ENCODE data around the gene FMNL1. TPM values are rescaled to one million over a fixed set of nuclear protein-coding genes. Genes with fewer than 3 reads are reported as not detected.
"Not testable (repeated sequence)": the region's sequence is repeated elsewhere in the genome, so short reads cannot be mapped to it uniquely, and the experiment has no call there.

FMNL1 gene
- polyA plus RNA-seq, 3 donors from 2014 or later = 17.6 to 66.7 (median 25.3) TPM

DNA sequence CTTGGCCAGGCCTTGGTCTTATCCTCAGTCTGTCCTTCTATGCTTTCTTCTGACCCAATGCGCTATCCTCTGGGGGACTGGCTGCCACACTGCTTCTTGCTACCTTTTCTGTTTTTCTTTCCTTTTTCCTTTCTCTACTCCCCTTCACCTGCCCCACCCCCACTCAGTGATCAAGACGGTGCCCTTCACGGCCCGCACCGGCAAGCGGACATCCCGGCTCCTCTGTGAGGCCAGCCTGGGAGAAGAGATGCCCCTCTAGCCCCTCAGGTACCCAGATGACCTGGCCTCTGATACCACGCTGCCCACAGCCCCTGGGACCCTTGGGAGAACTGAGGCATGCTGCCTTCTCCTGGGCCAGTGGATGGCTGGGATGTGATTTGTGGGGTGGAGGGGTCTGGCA is 24.7 kb downstream of the FMNL1 start:
- peaks cover 7 to 22% (median 9%) of the 10 kb centered on the region in 3 donors for H3K36me3 Mint-ChIP-seq
- DNase-seq = no peak
- peaks cover 6 to 12% (median 10%) of the 10 kb centered on the region in 3 donors for H3K27me3 Mint-ChIP-seq (ENCODE audit: low read depth in 3 of 3)
- no peaks in the 10 kb centered on the region for H3K9me3 Mint-ChIP-seq
- H3K4me3 Mint-ChIP-seq = peak overlapping the region in 4 of 5 donors; percentile 57 to 84 (median 67)
- H3K27ac Mint-ChIP-seq = peak overlapping the region; percentile 46 to 96 (median 92)
- H3K4me1 Mint-ChIP-seq = peaks cover 33 to 38% of the 10 kb centered on the region in 2 donors

DNA sequence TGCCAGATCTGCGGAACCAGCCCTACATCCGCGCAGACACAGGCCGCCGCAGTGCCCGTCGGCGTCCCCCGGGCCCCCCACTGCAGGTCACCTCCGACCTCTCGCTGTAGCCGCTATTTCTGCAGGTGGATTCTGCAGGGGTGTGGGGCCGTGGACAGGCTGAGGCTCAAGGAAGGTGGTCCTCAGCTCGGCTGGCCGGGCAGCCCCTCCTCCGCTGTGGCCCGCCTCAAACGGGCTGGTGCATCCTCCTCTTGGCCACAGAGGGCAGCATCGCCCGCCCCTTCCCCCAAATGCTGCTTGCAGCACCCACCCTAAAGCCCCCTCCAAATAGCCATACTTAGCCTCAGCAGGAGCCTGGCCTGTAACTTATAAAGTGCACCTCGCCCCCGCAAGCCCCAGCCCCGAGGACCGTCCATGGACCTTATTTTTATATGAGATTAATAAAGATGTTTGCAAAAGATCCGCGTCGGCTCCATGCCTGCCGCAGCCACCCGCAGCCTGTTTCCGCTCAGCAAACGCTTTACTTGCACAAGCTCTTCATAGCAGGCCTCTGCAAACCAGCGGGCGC is 25.3 kb downstream of the FMNL1 start:
- peaks cover 6 to 12% (median 10%) of the 10 kb centered on the region in 3 donors for H3K27me3 Mint-ChIP-seq (ENCODE audit: low read depth in 3 of 3)
- peak overlapping the region; percentile 84 to 96 (median 90) for H3K27ac Mint-ChIP-seq
- H3K4me1 Mint-ChIP-seq = peaks cover 37 to 39% of the 10 kb centered on the region in 2 donors
- peak overlapping the region; percentile 73 to 85 (median 84) for H3K4me3 Mint-ChIP-seq
- peaks cover 7 to 22% (median 9%) of the 10 kb centered on the region in 3 donors for H3K36me3 Mint-ChIP-seq
- DNase-seq = peak in 1 of 3 donors; percentile 30
- H3K9me3 Mint-ChIP-seq = no peaks in the 10 kb centered on the region

DNA sequence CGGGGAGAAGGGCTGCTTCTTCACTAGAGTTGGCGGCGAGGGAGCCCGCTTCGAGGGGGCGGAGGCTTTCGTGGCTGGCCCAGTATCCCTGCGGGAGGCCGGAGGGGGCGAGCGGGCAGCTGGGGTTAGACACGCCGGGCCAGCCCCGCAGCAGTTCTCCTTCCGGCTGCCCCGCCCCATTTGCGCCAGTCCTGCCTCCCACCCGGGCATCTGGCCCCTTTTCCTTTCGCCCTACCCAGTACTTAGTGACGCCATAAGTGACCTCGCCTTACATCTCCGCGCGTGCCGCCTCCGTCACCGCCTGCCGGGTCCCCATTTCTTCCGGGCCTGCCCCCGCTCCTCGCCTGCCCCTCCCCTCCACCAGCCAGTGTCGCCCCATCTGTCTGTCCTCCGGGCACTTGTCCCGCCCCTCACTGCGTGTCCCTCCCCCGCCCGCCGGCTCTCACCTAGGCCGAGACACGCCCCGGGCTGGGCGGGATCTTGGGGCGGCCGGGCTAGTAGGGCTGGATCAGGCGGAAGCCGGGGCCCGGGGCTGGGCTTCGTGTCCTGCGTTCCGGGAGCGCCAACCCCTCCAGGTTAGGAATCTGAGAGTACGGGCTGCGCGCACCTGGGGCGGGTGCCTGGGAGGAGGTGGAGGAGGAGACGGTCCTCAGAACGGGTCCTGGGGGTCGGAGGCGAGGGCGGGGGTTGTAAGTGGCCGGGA is 25.9 kb downstream of the FMNL1 start:
- peak; percentile 94 to 95 (median 94) for DNase-seq
- H3K27me3 Mint-ChIP-seq (ENCODE audit: low read depth in 3 of 3) = peaks cover 6 to 12% (median 10%) of the 10 kb centered on the region in 3 donors
- peak overlapping the region; percentile 73 to 85 (median 84) for H3K4me3 Mint-ChIP-seq
- H3K9me3 Mint-ChIP-seq = no peaks in the 10 kb centered on the region
- peak overlapping the region; percentile 84 to 96 (median 90) for H3K27ac Mint-ChIP-seq
- peaks cover 2 to 18% (median 8%) of the 10 kb centered on the region in 3 donors for H3K36me3 Mint-ChIP-seq
- peaks cover 43 to 45% of the 10 kb centered on the region in 2 donors for H3K4me1 Mint-ChIP-seq

DNA sequence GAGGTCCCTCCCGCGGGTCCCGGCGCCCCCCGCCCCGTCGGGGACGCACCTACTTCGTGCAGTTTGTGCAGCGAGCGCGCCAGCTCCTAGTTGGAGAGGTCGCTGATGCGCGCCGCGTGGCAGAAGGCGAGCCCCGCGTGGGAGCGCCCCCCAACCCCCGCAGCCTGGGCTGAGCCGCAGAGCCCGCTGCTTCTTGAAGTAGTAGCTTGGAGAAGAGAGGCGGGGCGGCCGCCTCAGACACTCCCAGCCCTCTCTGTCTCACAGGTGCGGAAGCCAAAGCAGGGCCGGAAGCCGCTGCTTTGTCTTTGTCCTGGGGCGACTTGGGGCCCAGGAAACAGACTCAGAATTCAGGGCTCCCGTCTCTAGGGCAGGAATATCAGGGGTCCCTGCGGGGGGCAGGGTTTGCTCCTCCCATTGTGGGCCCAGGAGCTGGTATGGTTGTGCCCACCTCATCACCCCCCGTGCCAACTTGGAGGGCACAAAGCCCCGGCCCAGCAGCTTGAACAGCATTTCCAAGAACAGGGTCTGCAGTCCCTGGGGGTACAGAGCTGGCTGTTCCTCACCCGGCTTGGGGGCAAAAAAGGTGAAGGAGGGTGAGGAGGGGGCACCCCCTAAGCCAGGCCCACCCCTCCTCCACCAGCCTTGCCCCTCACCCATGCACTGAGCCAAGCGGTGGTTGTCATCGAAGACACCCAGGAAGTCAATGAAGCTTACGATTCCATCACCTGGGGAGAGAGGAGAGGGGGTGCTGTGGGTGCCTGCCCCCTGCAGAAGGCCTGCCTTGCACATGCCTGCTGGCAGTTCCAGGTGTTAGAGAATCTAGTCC is 26.7 kb downstream of the FMNL1 start:
- H3K4me3 Mint-ChIP-seq = peak overlapping the region; percentile 53 to 85 (median 73)
- no peaks in the 10 kb centered on the region for H3K9me3 Mint-ChIP-seq
- DNase-seq = peak; percentile 70 to 77 (median 73)
- peaks cover 6 to 12% (median 8%) of the 10 kb centered on the region in 3 donors for H3K27me3 Mint-ChIP-seq (ENCODE audit: low read depth in 3 of 3)
- peaks cover 50 to 51% of the 10 kb centered on the region in 2 donors for H3K4me1 Mint-ChIP-seq
- H3K36me3 Mint-ChIP-seq = peaks cover 0 to 14% (median 6%) of the 10 kb centered on the region in 3 donors
- peak overlapping the region; percentile 89 to 95 (median 91) for H3K27ac Mint-ChIP-seq

DNA sequence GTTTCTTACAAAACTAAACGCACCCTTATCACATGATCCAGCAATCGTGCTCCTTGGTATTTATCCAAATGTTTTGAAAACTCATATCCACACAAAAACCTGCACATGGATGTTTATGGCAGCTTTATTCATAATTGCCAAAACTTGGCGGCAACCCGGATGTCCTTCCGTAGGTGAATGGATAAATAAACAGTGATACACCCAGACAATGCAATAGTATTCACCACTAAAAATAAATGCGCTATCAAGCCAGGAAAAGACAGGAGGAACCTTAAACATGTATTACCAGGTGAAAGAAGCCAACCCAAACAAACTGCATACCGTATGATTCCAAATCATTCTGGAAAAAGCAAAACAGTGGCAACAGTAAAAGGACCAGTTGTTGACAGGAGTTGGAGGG is 30.2 kb downstream of the FMNL1 start:
- peaks cover 36 to 37% of the 10 kb centered on the region in 2 donors for H3K4me1 Mint-ChIP-seq
- no peak overlapping the region for H3K4me3 Mint-ChIP-seq

DNA sequence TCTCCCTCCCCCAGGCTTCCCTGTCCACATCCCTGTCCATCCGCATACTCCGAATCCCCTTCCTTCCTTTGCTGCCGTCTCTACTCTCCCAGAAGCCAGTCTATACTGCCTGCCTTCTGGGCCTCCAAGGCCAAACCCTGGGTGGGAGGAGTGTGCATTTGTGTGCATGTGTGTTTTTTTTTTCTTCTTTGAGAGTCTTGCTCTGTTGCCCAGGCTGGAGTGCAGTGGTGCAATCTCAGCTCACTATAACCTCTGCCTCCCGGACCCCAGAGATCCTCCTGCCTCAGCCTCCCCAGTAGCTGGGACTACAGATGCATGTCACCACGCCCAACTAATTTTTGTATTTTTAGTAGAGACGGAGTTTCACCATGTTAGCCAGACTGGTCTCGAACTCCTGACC is 31.6 kb downstream of the FMNL1 start:
- H3K4me3 Mint-ChIP-seq; H3K36me3 Mint-ChIP-seq; DNase-seq; H3K9me3 Mint-ChIP-seq; H3K27me3 Mint-ChIP-seq (ENCODE audit: low read depth in 3 of 3): not testable (repeated sequence)
- Mint-ChIP-seq H3K4me1 (peaks cover 27 to 30% of the 10 kb centered on the region in 2 donors), H3K27ac (peak overlapping the region in 5 of 6 donors; percentile 14 to 74 (median 62))

More for the DNA sequence above, 30.2 kb downstream of the FMNL1 start:
- H3K27me3 Mint-ChIP-seq (ENCODE audit: low read depth in 3 of 3) = peaks cover 3 to 12% (median 4%) of the 10 kb centered on the region in 3 donors
- peaks cover 0 to under 1% (median 0%) of the 10 kb centered on the region in 3 donors for H3K36me3 Mint-ChIP-seq
- peak overlapping the region in 3 of 6 donors; percentile 5 to 7 (median 6) for H3K27ac Mint-ChIP-seq
- no peaks in the 10 kb centered on the region for H3K9me3 Mint-ChIP-seq
- DNase-seq = no peak

DNA sequence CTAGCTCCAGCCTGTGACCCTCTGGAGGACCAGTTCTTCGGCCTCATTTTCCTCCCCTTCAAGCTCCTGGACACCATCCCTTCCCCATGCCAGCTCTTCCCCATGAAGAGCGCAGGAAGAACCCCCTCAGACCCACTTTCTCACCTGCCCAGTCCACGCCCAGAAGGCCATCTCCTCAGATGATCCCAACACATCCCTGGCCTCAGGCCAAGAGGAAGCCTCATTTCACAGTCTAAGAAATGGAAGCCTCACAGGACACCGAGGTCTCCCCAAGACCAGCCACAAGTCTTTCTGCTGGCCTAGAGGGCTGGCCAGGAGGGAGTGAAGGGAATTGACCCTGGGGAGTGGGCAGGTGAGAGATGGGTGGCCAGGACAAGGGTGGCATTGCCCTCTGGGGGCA is 32.2 kb downstream of the FMNL1 start:
- Mint-ChIP-seq H3K4me3 (no peak overlapping the region), H3K27me3 (ENCODE audit: low read depth in 3 of 3) (peaks cover 0 to 4% (median 2%) of the 10 kb centered on the region in 3 donors), H3K9me3 (no peaks in the 10 kb centered on the region), H3K36me3 (no peaks in the 10 kb centered on the region), H3K27ac (peak overlapping the region in 5 of 6 donors; percentile 37 to 77 (median 50)), H3K4me1 (peaks cover 20 to 23% of the 10 kb centered on the region in 2 donors)
- no peak for DNase-seq

DNA sequence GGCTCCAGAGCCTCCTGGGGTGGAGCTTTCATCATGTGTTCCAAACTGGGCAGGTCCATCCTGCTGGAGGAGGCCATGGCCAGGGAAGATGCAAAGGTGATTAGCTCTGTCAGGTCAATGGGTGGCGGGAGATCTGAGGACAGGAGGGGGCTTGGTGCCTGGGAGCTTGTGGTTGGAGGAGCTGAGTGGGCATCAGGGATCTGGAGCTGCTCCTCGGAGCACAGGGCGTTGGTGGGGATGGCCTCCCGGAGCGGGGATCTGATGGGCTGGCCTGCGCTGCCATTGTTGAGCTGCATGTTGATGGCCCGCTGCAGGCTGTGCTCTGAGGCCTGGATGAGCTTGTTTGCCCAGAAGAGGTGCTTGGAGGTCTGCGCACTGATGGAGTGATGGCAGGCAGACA is 33.7 kb downstream of the FMNL1 start:
- Mint-ChIP-seq H3K4me3 (no peak overlapping the region), H3K36me3 (no peaks in the 10 kb centered on the region), H3K9me3 (no peaks in the 10 kb centered on the region), H3K27me3 (ENCODE audit: low read depth in 3 of 3) (peaks cover 0 to 4% (median 2%) of the 10 kb centered on the region in 3 donors), H3K27ac (peak overlapping the region in 1 of 6 donors; percentile 87), H3K4me1 (peaks cover 18 to 22% of the 10 kb centered on the region in 2 donors)
- no peak for DNase-seq

DNA sequence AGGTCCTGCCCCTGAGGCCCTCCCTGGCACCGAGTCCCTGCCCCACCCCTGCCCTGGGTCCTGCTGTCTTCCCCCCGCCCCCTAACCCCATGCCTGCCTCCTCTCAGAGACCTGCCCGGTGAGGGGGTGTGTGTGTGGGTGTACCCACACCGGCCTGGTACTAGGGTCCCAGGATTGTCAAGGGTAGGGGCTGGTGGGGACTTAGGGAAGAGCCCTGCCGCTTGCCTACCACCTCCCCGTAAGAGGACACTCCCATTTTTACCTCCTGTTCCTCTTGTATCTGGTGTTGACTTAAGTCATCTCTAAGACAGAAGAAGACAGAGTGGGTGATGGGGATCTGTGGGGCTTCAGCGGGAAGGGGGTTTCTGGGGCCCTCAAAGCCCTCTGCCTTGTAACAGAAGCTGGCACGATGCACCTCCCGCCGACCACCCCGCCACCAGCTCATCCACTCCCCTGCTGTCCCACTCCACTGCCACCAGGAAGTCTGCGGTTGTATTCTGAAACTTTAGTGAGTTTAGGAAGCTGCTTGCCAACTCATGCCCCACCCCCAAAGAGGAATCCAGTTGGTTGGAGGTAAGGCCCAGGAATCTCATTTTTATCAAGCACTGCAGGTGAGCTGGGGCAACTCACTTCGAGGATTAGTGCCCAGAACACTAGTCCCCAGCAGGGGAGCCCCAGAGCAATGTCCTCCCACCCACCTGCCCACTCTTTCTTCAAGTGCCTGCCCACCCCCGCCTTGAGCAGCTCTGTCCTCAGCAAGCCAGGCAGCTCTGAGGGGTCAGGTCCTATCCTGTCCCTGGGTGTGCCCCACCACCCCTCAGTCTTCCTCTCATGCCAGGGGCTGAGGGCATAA is 34.7 kb downstream of the FMNL1 start:
- DNase-seq = no peak
- no peak overlapping the region for H3K4me3 Mint-ChIP-seq
- peak overlapping the region in 2 of 6 donors; percentile 26 to 28 for H3K27ac Mint-ChIP-seq
- H3K9me3 Mint-ChIP-seq = no peaks in the 10 kb centered on the region
- peaks cover 0 to 4% (median 0%) of the 10 kb centered on the region in 3 donors for H3K27me3 Mint-ChIP-seq (ENCODE audit: low read depth in 3 of 3)
- H3K4me1 Mint-ChIP-seq = peaks cover 18 to 26% of the 10 kb centered on the region in 2 donors
- H3K36me3 Mint-ChIP-seq = no peaks in the 10 kb centered on the region

DNA sequence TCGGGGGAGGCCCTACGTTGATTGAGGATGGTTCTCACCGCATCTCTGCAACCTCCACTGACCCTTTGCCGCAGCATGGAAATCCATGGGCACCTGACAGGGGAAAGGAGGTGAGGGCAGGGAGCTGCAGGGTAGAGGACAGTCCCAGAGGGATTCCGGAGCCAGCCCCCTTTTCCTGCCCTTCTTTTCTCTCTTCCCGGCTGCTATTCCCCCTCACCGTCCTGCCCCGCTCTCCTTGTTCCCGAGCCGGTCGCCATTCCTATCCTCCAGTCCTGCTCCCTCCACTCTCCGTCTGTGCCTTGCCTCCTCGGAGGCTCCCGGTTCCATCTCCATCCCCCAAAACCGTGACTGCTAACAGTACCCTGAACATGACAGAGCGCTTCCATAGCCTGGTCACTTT is 35.4 kb downstream of the FMNL1 start:
- H3K4me1 Mint-ChIP-seq = peaks cover 13 to 26% of the 10 kb centered on the region in 2 donors
- no peak overlapping the region for H3K4me3 Mint-ChIP-seq
- no peak for DNase-seq

DNA sequence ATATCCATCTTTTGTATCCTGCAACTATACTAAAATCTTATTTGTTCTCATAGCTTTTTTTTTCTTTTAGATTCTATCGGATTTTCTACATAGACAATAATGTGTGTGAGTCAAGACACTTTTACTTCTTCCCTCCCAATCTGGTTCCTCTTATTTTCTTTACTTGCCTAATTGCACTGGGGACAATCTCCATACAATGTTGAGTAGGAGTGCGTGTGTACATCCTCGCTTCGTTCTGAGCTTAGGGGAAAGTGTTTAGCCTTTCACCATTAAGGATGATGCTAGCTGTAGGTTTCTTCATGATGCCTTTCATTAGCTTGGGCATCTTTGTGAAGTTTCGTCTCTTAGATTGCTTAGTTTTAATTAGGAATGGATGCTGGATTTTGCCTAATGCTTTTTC is 37.3 kb downstream of the FMNL1 start:
- H3K4me3 Mint-ChIP-seq = no peak overlapping the region
- no peaks in the 10 kb centered on the region for H3K36me3 Mint-ChIP-seq
- no peak overlapping the region for H3K27ac Mint-ChIP-seq
- peaks cover 9 to 16% of the 10 kb centered on the region in 2 donors for H3K4me1 Mint-ChIP-seq
- H3K9me3 Mint-ChIP-seq = no peaks in the 10 kb centered on the region
- no peak for DNase-seq
- peaks cover 0 to 2% (median 0%) of the 10 kb centered on the region in 3 donors for H3K27me3 Mint-ChIP-seq (ENCODE audit: low read depth in 3 of 3)

More for the DNA sequence above, 35.4 kb downstream of the FMNL1 start:
- peak overlapping the region in 1 of 6 donors; percentile 17 for H3K27ac Mint-ChIP-seq
- H3K9me3 Mint-ChIP-seq = no peaks in the 10 kb centered on the region
- H3K36me3 Mint-ChIP-seq = no peaks in the 10 kb centered on the region
- peaks cover 0 to 4% (median 0%) of the 10 kb centered on the region in 3 donors for H3K27me3 Mint-ChIP-seq (ENCODE audit: low read depth in 3 of 3)

DNA sequence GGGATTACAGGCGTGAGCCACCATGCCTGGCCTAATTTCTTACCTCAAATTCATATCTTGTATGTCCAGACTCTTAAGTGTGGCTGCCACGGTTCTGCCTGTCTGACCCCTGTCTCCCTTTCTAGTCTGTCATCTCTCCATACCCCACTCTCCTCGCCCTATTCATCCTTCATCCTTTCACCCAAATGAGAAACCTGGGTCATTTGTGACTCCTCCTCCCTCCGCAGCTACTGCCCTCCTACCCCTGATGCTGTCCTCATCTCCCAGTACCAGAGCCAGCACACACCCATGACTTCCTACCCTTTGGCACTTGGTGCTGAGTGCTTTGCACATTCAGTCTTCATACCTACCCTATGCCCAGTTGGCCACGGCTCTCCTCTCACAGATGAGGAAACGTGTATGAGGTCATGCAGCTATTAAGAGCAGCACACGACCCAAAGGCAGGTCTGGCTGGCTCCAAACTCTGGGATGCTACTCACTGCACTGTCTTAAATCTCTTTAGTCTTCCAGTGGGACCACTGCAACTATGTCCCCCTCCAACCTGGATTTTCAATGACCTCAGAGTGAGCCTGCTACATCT is 38.6 kb downstream of the FMNL1 start:
- Mint-ChIP-seq H3K27me3 (ENCODE audit: low read depth in 3 of 3) (peaks cover 0 to 2% (median 2%) of the 10 kb centered on the region in 3 donors), H3K4me1 (peaks cover 9 to 12% of the 10 kb centered on the region in 2 donors), H3K36me3 (no peaks in the 10 kb centered on the region), H3K9me3 (no peaks in the 10 kb centered on the region), H3K27ac (peak overlapping the region in 2 of 6 donors; percentile 63 to 74), H3K4me3 (peak overlapping the region; percentile 37 to 78 (median 57))
- DNase-seq = no peak

Measured in immature natural killer cell (primary cell).